Thyroid gland (tissue), 4 donors: ENCODE measurements around the gene B9D1.

Experiments
- POLR2A ChIP-seq, 2 donors: fragments of 450-650 bp; IDR thresholded peaks; one replicate each; pipeline ENCODE4 v1.6.1; 2017; ENCODE audit warnings: antibody characterized with exemption in 2 of 2, mild to moderate bottlenecking in 2 of 2, moderate library complexity in 1 of 2
- TF ChIP-seq, protein P1 (sequence below), 6 experiments: fragments of 200-600 bp in 3 of 6; fragments of 450-650 bp in 3 of 6; sonication (generic) in 3 of 6; IDR thresholded peaks; one replicate each; pipeline ENCODE4 v1.5.1; 2016 to 2019; ENCODE audit warnings: antibody characterized with exemption in 6 of 6, mild to moderate bottlenecking in 2 of 6, inconsistent platforms in 1 of 6, moderate library complexity in 1 of 6

DNA sequence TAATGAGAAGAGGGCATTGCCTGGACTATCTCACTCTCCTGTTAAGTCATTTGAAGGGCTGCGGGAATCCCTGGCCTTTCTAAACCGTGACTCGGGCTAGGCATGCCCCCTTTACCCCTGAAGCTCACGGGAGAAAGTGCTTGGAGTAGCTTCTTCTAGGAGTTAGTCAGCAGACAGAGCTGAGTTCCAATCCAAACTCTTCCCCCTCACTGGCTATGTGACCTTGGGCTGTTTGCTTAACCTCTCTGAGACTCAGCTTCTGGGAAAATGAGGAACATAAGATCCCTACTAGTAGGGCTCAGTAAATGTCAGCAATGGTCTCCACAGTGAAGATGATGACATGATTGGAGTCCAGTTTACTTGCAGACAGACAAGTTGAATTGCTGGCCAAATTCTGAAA is 5.7 kb upstream of the B9D1 start:
- TF ChIP-seq, protein P1, sequence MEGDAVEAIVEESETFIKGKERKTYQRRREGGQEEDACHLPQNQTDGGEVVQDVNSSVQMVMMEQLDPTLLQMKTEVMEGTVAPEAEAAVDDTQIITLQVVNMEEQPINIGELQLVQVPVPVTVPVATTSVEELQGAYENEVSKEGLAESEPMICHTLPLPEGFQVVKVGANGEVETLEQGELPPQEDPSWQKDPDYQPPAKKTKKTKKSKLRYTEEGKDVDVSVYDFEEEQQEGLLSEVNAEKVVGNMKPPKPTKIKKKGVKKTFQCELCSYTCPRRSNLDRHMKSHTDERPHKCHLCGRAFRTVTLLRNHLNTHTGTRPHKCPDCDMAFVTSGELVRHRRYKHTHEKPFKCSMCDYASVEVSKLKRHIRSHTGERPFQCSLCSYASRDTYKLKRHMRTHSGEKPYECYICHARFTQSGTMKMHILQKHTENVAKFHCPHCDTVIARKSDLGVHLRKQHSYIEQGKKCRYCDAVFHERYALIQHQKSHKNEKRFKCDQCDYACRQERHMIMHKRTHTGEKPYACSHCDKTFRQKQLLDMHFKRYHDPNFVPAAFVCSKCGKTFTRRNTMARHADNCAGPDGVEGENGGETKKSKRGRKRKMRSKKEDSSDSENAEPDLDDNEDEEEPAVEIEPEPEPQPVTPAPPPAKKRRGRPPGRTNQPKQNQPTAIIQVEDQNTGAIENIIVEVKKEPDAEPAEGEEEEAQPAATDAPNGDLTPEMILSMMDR (IDR thresholded peaks at IDR 0.05) = no peak
- no peak for TF ChIP-seq POLR2A (IDR thresholded peaks at IDR 0.05)
